PC-9 (cell line): ENCODE results near the gene SLC16A9. TPM values are rescaled to one million over a fixed set of nuclear protein-coding genes. Genes with fewer than 3 reads are reported as not detected.
"Not testable (repeated sequence)": the region's sequence is repeated elsewhere in the genome, so short reads cannot be mapped to it uniquely, and the experiment has no call there.

Experiments used
- BruUV-seq: library from RNA; stranded (reverse); fragments of 400-500 nt; replicated peaks from 2 replicates; lab custom pipeline; 2021; lab: Mats Ljungman, UMichigan
- CTCF ChIA-PET: fragments of 300-600 bp; sonication (Branson Sonifier 250); formaldehyde crosslinking; loops from one replicate; lab custom pipeline; 2022; ENCODE audit warnings: antibody characterized with exemption; lab: Charles Lee
- POLR2A ChIA-PET: fragments of 300-600 bp; sonication (Branson Sonifier 250); formaldehyde crosslinking; loops from one replicate; lab custom pipeline; 2022; ENCODE audit warnings: antibody characterized with exemption; ENCODE audit not compliant: unreplicated experiment; lab: Charles Lee
- DNase-seq, 2 experiments: peaks; one replicate each; pipeline versions ENCODE4 v3.0.0 to v3.0.0-alpha.2; 2015 to 2022; ENCODE audit warnings: mixed read lengths in 1 of 2
- H2AFZ ChIP-seq: fragments of 200-600 bp; sonication (generic); 2 replicates; pipeline ENCODE4 v1.8.1; 2017; ENCODE audit warnings: antibody characterized with exemption
- H3F3A ChIP-seq: fragments of 200-600 bp; sonication (generic); 2 replicates; pipeline ENCODE4 v1.8.1; 2017; ENCODE audit warnings: antibody characterized with exemption, mild to moderate bottlenecking, low read depth; ENCODE audit not compliant: insufficient read depth
- H3K27ac ChIP-seq: fragments of 200-600 bp; sonication (generic); 2 replicates; pipeline ENCODE4 v1.6.1; 2016; ENCODE audit warnings: mixed run types
- H3K27me3 ChIP-seq: fragments of 200-600 bp; sonication (generic); 2 replicates; pipeline ENCODE4 v1.6.1; 2016; ENCODE audit warnings: low read depth, mixed run types; ENCODE audit not compliant: insufficient read depth
- H3K36me3 ChIP-seq: fragments of 200-600 bp; sonication (generic); 2 replicates; pipeline ENCODE4 v1.6.1; 2016; ENCODE audit warnings: low read depth, mixed run types
- H3K4me1 ChIP-seq: fragments of 200-600 bp; sonication (generic); replicated peaks from 2 replicates; pipeline ENCODE4 v1.6.1; 2016; ENCODE audit warnings: mixed run types; ENCODE audit not compliant: insufficient read depth
- H3K4me2 ChIP-seq: fragments of 200-600 bp; sonication (generic); 2 replicates; pipeline ENCODE4 v1.6.1; 2017; ENCODE audit warnings: mixed run types
- H3K4me3 ChIP-seq: fragments of 200-600 bp; sonication (generic); 2 replicates; pipeline ENCODE4 v1.6.1; 2016; ENCODE audit warnings: mixed run types
- H3K79me2 ChIP-seq: fragments of 200-600 bp; sonication (generic); 2 replicates; pipeline ENCODE4 v1.6.1; 2017; ENCODE audit warnings: low read depth, mixed run types
- H3K9me2 ChIP-seq: fragments of 200-600 bp; sonication (generic); 2 replicates; pipeline ENCODE4 v1.8.1; 2017; ENCODE audit warnings: mild to moderate bottlenecking; ENCODE audit not compliant: insufficient read depth
- H3K9me3 ChIP-seq: fragments of 200-600 bp; sonication (generic); 2 replicates; pipeline ENCODE4 v1.8.1; 2016; ENCODE audit warnings: low read depth; ENCODE audit not compliant: insufficient read depth
- H4K20me1 ChIP-seq: fragments of 200-600 bp; sonication (generic); 2 replicates; pipeline ENCODE4 v1.8.1; 2017; ENCODE audit not compliant: insufficient read depth
- CTCF ChIP-seq: fragments of 200-600 bp; sonication (generic); conservative IDR thresholded peaks from 2 replicates; pipeline ENCODE4 v1.6.1; 2017; ENCODE audit warnings: mixed run types, antibody characterized with exemption, mild to moderate bottlenecking, moderate library complexity
- EZH2 ChIP-seq: fragments of 200-600 bp; sonication (generic); IDR thresholded peaks from 2 replicates; pipeline ENCODE4 v1.8.0; 2017; ENCODE audit warnings: antibody characterized with exemption, low read depth
- intact Hi-C: fragments of 100-400 bp; cut with micrococcal nuclease; formaldehyde crosslinking; loops from one replicate; pipeline ENCODE4 v1.10.0; 2022; ENCODE audit not compliant: unreplicated experiment
- total RNA-seq: library from RNA; stranded (reverse); gene quantifications from 2 replicates; pipeline ENCODE4 v1.2.3, GENCODE V29; 2021

The SLC16A9 gene
- total RNA-seq, 1 experiment from 2014 or later: not detected

GRCh38 chr10:59649606-59650346 lies 59.9 kb downstream of the SLC16A9 start:
- Histone ChIP-seq H3K4me1 (no peaks in the 10 kb centered on the region), H3K36me3 (no peaks in the 10 kb centered on the region), H4K20me1 (no peaks in the 10 kb centered on the region), H3K4me3 (no peak overlapping the region), H3K9me2 (no peaks in the 10 kb centered on the region), H3K27ac (no peak overlapping the region), H3K79me2 (no peaks in the 10 kb centered on the region), H3K9me3 (no peaks in the 10 kb centered on the region), H3K27me3 (no peaks in the 10 kb centered on the region), H2AFZ (0 out of 2 replicates have a peak overlapping the region, but pooled peaks have one; percentile 31), H3K4me2 (no peak overlapping the region), H3F3A (no peaks in the 10 kb centered on the region)
- POLR2A ChIA-PET: no interaction called here
- DNase-seq: no peak
- TF ChIP-seq CTCF (no peak), EZH2 (no peak)
- intact Hi-C loops: no loop called here
- BruUV-seq: no TSS peak
- CTCF ChIA-PET: no interaction called here

- Histone ChIP-seq H4K20me1 (no peaks in the 10 kb centered on the region), H3K4me2 (no peak overlapping the region), H3K36me3 (no peaks in the 10 kb centered on the region), H3K27ac (no peak overlapping the region), H3K27me3 (no peaks in the 10 kb centered on the region), H3F3A (no peaks in the 10 kb centered on the region), H3K79me2 (no peaks in the 10 kb centered on the region), H3K9me3 (no peaks in the 10 kb centered on the region), H2AFZ (0 out of 2 replicates have a peak overlapping the region, but pooled peaks have one; percentile 31), H3K4me1 (no peaks in the 10 kb centered on the region), H3K9me2 (peaks cover 6% of the 10 kb centered on the region; the same call in 1 of the 2 replicates), H3K4me3 (no peak overlapping the region)
- TF ChIP-seq EZH2 (no peak), CTCF (no peak)
- ChIA-PET CTCF (no interaction called here), POLR2A (no interaction called here)
- no TSS peak for BruUV-seq
- intact Hi-C loops: no loop called here
- no peak for DNase-seq
These were observed 60.9 kb downstream of the SLC16A9 start for GRCh38 chr10:59648711-59649201.

- Histone ChIP-seq H3K36me3 (no peaks in the 10 kb centered on the region), H3K4me3 (no peak overlapping the region), H3K27me3 (no peaks in the 10 kb centered on the region), H3K27ac (no peak overlapping the region), H3K9me3 (0 out of 2 replicates have a peak, but pooled peaks cover 4% of the 10 kb centered on the region), H3K9me2 (peaks cover 6% of the 10 kb centered on the region; the same call in 1 of the 2 replicates), H3K79me2 (no peaks in the 10 kb centered on the region), H3K4me2 (no peak overlapping the region), H4K20me1 (no peaks in the 10 kb centered on the region), H3F3A (no peaks in the 10 kb centered on the region), H3K4me1 (no peaks in the 10 kb centered on the region), H2AFZ (no peak overlapping the region)
- ChIA-PET POLR2A (no interaction called here), CTCF (no interaction called here)
- intact Hi-C loops: no loop called here
- TF ChIP-seq CTCF: no peak
- TF ChIP-seq EZH2: no peak
- DNase-seq: no peak
- BruUV-seq: no TSS peak
These were observed 64.8 kb downstream of the SLC16A9 start for GRCh38 chr10:59644841-59645240.

- BruUV-seq, H3K4me2 ChIP-seq, intact Hi-C loops, H3F3A ChIP-seq, H3K36me3 ChIP-seq, H2AFZ ChIP-seq, H3K27me3 ChIP-seq, H4K20me1 ChIP-seq, H3K9me3 ChIP-seq, H3K9me2 ChIP-seq, CTCF ChIA-PET, DNase-seq, H3K79me2 ChIP-seq, H3K4me3 ChIP-seq, H3K27ac ChIP-seq, H3K4me1 ChIP-seq, POLR2A ChIA-PET: not testable (repeated sequence)
These were observed 68.0 kb downstream of the SLC16A9 start for GRCh38 chr10:59641688-59642087.
